Left renal pelvis (tissue), 4 donors: ENCODE measurements around the gene ARHGDIA. TPM values are rescaled to one million over a fixed set of nuclear protein-coding genes. Genes with fewer than 3 reads are reported as not detected.

Experiments used
- DNase-seq, 4 donors: peaks; one replicate each; pipeline ENCODE4 v3.0.0-alpha.2; 2013; ENCODE audit warnings: low read depth in 4 of 4, low spot score in 3 of 4
- polyA plus RNA-seq, 4 donors: library from polyadenylated mRNA; unstranded; fragments of 120-200 nt; gene quantifications; one replicate each; pipeline ENCODE4 v1.2.1, GENCODE V29; 2013; ENCODE audit not compliant: insufficient read length in 4 of 4

ARHGDIA gene
- polyA plus RNA-seq, 4 donors: 165 to 238 (median 183) TPM

DNA sequence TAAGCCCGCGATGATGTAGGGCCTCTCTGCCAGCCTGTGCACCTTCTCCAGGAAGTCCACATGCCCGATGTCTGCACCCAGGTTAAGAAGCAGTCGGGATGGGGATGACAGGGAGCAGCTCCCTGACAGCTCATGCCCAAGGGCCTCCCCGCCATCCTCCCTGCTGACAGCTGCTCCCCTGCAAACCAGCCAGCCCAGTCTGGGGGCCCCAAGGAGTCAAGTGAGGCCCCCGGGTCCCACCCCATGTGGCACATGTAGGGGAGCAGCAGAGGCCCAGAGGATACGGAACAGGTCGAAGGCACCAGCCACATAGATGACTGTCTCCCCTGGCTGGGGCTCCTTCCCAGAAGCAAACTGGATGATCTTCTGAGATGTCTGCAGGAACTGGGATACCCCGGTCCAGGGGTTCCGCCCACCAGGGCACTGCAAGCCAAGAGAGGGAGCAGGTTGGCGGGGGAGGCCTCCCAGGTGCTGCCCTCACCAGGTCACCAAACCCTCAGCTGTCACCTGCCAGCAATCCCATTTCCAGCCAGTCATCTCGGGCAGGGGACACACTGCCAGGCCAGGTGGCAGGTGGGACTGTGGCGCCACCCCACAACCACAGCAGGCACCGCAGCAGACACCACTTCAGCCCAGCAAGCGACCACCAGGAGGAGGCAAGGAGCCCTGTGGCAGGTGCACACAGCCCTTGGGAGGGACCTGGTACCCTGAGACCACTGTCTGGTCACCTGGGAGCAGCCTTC is 35.5 kb upstream of the ARHGDIA start:
- DNase-seq: no peak

DNA sequence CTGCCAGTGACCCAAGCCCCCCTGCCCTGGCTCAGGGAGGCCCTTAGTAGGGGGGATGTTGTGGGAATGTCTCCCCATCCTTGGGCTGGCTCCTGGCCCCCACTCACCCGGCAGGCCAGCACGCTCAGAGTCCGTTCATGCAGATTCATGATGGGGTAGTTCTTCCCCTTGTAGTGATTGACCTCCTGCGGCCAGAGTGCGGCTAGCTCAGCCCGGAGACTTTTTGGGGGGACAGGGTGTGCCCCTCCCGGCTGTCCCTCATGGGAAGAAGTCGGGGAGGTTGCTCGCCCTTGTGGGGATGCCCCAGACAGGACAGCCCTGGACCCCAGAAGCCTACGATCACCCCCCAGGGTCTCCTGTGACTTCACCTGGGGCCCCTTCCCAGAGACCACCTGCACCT is 34.9 kb upstream of the ARHGDIA start:
- no peak for DNase-seq

DNA sequence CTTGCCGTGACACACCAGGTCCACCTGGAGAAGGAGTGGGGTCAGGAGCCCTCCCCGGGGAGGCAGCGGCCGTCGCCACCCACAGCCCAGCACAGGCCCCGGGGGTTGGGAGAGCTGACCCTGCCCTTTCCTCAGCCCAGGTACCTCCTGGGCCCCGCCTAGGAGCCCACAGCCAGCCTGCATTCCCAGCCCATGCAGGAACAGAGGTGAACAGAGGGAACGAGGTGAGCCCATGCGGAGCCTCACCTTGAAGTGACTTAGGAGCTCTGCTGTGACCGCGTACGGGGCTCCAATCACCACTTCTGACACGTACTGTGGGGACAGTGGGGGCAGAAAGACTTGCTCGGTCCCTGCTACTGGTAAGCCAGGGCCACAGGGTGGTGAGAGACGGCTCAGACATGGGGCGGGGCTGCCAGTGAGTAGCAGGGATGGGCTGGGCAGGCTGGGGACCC is 34.3 kb upstream of the ARHGDIA start:
- no peak for DNase-seq

DNA sequence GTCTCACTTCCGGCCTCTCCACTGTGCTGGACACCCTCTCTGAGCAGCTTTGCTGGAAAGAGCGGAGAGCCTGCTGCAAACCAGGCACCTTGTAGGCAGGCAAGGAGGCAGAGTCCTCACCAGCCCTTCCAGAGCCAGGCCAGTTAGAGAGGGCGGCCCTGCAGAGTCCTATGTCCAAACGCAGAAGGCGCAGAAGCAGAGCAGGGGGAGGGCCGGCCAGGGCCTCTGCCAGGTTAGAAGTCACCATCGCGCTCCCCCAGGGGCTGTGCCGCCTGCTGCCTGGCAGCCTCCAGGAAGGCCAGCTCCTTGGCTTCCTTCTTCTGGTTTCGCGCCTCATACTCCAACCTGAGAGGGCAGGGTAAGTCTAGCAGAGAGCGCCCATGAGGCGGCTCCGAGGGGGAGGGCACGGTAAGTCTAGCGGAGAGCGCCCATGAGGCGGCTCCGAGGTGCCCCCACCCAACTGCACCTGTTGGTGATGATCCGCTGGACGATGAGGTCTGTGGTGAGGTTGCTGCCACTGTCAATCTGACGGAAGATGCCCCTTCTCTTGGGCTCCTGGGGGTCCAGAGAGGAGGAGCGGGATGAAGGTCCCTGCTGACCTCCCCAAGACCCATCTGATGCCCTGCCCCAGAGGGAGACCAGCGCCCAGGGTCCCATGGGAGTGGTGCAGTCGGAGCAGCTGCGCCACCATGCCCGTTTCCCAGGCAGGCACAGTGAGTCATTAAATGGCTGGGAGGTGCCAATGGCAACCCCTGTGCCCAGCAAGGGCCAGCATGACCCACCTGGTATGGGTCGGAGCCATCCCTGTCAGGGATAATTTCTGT is 33.7 kb upstream of the ARHGDIA start:
- no peak for DNase-seq

DNA sequence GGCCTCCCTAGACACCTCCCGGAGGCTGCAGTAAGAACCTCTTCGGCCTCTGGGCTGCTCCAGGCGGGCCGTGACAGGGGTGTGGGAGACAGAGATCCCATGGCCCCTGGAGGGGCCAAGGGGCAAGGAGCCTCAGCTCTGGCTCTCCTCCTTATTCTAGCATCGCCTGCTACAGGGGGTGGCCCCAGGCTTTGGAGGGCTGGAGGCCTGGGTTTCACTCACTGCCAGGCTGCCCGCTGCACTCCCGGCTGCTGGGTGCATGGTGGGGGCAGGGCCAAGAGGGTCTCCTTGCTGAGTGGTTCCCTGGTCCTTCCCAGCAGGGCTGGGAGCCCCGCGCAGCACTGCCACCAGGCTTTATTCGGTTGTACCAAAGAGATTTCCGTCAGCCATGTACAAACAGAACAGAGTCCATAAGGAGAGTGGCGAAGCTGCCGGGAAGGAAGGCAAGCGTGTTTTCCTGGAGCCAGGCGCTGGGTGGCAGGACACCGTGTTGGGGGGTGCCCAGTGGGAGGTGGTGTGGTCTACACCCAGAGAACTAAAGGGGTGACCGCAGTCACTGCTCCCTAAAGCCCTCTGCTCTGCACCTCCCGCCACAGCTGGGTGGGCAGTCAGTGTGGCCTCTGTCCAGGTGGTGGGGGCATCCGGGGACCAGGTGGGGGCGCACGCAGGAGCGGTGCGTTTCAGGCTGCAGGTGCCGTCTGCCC is 32.9 kb upstream of the ARHGDIA start:
- no peak for DNase-seq

DNA sequence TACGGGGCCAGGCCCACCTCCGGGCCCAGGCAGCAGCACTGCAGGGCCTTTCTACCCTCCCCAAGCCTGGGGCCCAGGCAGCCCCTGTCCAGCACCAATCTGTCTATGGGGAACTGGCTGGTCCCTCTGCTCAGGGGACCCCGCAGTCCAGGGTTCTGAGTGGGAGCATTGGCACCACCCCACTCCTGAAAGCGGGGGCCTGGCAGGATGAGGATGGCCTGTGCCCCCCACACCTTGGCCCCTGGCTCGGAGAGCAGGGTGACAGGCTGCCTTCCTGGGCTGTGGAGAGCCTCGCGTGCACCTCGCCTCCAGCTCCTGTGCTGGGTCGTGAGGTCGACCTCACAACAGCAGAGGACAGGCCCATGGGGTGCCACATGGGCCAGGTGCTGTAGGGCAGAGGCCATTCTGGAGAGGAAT is 32.3 kb upstream of the ARHGDIA start:
- DNase-seq: no peak

DNA sequence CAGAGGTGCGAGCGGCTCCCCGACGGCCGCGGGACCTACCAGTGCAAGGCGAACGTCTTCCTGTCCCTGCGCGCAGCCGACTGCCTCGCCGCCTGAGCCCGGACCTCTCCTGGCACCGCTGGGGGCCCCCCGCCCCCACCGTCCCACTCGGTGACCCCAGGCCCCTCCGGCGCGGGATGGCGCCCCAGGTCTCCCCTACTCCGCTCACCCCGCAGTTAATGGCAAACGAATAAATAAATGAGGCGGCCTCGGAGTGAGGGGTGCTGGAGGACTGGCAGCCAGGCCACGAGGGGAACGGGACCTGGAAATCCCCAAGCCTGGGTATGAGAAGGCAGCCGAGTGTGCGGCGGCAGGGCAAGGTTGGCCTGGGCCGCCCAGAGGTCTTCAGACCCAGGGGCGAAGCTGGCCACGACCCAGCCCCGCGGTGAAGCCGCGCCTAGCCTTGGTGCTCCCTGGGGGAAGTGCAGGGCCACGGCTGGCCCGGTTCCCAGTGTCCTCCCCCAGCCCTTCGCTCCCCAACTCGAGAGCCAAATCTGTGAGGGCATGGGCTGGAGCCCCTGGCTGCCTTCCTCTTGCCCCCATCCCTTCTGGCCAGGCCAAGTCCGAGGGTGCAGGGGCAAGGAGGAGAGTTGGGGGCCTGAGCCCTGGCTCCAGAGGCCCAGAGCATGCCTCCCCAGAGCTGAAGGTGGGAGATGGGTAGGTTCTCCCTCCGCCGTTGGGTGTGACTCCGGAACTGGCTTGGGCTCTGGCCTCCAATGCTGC is 31.7 kb upstream of the ARHGDIA start:
- DNase-seq: no peak

DNA sequence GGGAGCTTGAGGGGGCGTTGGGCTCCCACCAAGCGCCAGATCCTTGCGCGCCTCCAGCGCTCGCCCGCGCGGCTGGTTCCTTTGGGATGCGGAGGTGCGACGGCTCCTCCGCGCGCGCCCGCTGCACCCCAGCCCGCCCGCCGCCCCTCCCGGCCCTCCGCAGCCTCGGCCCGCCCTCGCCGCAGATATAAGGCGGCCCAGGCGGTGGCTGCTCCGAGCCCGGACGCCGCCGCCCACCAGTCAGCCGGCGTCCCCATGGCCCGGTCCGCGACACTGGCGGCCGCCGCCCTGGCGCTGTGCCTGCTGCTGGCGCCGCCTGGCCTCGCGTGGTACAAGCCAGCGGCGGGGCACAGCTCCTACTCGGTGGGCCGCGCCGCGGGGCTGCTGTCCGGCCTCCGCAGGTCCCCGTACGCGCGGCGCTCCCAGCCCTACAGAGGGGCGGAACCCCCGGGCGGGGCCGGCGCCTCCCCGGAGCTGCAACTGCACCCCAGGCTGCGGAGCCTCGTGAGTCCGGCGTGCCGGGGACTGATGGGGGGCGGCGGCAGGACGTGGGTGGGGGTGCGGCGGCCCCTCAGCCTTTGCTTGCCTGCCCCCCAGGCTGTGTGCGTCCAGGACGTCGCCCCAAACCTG is 31.0 kb upstream of the ARHGDIA start, which contains the start of gene NPB:
Gene NPB (plus strand): TSS at position 216 of the 630 bp plus-strand sequence. CDS start 40 bp downstream, at position 256.
- DNase-seq: no peak

DNA sequence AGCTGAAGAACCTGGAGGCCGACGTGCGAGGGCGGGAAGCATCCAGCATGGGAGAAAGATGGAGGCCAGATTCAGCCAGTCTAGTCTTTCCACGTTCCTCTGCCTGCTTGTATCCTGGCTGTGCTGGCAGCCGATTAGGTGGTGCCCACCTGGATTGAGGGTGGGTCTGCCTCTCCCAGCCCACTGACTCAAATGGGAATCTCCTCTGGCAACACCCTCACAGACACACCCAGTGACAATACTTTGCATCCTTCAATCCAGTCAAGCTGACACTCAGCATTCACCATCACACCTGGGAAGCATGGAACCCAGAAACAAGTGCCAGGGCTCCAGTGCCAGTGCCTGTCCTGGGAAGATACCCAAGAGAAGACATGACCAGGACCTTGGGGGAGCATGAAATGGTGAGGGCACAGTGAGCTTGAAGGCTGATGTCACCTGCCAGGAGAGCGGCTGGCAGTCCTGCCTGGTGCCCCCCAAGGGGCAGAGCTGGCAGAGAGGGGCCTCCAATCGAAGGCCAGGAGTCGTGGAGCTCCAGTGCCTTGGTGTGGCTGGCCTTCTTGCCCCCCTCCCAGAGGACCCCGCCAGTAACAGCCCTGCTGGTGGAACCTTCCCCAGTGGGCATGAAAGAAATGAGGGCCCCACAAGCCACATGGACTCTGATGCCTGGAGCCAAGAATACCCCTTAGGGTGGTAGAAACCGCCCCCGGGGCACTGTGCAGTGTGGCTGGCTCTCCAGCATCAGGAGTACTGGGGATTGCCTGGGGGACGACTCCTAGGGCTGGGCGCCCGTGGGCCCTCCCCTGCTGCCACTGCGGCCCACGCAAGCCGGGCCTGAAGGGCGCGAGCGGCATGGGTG is 30.3 kb upstream of the ARHGDIA start:
- no peak for DNase-seq

DNA sequence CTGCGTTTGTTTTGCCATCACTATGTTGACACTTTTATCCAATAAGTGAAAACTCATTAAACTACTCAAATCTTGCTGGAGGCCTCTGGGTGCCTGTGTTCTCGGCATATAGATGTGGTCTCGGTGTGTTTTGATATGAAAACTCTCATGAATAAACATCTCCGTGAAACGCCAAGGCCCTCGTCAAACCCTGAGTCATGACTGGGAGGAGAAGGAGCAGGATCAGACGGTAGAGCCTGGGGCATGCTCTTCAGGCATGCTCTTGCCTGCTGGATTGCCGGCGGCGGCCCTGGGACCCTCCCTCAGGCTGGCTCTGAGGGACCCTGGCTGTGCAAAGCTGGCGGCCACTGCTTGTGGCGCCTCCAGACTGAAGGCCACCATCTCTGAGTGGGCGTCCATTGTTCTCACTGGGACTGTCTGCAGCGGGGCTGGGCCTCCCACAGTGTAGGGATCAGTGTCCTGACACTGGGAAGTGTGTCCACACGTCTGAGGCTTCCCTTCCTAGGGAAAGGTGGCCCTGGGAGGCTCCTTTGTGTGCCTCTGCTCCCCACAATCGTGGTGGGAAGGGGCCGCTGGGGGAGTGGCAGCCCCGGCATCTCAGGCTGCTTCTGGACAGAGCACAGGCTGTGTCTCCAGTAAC is 29.2 kb upstream of the ARHGDIA start:
- DNase-seq: no peak

DNA sequence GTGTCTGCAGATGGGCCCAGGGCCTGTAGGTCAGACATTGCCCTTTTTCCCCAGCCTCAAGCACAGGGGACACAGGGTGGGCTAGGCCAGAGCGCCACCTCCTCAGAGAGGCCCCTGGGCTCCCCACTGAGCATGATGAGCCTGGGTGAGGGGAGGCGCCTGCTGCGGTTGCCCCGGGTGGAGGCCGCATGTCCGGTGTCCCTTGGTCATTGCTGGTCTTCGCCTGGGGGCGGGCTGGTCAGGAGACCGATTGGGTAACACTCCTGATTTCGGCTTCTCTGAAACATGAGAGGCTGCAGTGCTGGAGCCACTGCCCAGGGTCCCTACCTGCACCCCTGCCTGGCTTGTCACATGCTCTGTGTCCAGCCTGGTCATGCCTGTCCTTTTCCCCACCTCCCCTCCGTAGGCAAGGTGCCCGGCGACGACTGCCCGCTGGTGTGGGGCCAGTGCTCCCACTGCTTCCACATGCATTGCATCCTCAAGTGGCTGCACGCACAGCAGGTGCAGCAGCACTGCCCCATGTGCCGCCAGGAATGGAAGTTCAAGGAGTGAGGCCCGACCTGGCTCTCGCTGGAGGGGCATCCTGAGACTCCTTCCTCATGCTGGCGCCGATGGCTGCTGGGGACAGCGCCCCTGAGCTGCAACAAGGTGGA is 28.5 kb upstream of the ARHGDIA start:
- DNase-seq: no peak

DNA sequence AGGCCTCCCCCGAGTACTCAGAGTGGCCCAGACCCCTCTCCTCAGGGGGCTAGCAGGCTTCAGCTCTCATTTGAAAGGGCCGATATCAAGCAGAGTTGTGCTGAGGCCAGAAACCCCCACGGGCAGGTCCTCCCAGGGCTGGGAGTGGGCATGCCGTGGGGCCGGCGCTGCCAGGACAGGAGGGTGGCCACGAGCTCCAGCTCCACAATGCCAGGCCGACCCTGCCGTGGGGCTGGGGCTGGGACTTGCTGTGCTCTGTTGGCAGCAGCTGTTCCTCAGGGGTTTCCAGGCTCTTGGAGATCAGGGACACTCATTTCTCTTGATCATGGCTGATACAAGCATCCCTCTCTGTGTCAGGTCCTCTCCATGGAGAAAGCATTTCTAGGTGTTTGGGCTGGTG is 27.7 kb upstream of the ARHGDIA start:
- DNase-seq: no peak

DNA sequence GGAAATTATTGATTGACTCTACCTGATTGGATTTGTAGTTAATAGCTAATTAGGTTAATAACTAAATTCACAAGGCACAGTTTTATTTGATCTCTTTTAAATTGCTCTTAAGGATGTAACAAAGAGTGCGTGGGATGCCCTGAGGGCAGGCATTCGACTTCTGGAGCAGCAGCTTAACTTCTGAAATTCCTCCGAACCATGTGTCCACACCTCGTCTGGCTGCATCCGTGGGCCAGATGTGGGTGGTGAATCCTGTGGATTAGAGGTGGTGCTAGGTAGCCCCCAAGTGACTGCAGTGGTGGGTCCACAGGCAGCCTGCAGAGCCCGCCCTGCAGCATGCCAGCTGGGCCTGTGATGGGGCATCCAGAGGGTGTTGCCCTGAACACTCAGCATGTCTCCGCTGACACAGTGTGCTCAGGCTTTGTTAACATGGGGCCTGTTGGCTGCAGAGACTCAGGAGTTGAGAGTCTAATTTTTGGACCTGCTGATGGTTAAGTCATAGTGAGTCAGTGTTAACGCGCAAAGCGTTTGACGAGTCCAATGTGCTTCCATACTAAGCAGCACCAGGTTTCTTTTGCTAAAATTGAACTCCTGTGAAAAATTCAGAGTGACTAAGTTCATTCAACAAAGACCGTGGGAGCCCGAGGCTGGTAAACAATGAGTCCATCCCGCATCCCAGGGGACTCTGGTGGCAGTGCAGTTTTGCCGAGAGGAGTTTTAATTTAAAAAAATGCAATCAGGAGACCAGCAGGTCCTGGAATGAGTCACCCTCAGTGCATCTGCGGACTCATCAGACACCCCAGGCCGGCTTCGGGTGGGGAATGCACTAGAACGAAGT is 27.1 kb upstream of the ARHGDIA start:
- no peak for DNase-seq

DNA sequence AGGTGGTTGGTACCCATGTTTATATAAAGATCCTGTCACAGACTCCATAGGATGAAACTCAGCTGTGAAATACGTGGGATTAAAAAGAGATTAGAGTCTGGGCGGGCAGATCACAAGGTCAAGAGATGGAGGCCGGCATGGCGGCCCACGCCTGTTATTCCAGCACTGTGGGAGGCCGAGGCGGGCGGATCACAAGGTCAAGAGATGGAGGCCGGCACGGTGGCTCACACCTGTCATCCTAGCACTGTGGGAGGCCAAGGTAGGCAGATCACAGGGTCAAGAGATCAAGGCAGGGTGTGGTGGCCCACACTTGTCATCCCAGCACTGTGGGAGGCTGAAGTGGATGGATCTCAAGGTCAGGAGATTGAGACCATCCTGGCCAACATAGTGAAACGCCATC is 24.3 kb upstream of the ARHGDIA start:
- DNase-seq: no peak

DNA sequence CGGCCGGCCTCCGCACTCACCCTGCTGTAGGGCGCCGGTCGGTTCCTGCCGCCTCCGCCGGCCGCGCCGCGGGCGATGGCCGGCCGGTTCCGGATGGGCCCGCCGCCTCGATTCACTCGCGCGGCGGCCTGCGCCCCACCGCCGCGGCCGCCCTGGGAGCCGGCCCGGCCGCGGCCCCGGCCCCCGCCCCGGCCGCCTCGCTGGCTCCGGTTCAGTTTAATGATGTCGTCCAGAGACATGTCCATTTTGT is 20.1 kb upstream of the ARHGDIA start:
- DNase-seq: no peak

DNA sequence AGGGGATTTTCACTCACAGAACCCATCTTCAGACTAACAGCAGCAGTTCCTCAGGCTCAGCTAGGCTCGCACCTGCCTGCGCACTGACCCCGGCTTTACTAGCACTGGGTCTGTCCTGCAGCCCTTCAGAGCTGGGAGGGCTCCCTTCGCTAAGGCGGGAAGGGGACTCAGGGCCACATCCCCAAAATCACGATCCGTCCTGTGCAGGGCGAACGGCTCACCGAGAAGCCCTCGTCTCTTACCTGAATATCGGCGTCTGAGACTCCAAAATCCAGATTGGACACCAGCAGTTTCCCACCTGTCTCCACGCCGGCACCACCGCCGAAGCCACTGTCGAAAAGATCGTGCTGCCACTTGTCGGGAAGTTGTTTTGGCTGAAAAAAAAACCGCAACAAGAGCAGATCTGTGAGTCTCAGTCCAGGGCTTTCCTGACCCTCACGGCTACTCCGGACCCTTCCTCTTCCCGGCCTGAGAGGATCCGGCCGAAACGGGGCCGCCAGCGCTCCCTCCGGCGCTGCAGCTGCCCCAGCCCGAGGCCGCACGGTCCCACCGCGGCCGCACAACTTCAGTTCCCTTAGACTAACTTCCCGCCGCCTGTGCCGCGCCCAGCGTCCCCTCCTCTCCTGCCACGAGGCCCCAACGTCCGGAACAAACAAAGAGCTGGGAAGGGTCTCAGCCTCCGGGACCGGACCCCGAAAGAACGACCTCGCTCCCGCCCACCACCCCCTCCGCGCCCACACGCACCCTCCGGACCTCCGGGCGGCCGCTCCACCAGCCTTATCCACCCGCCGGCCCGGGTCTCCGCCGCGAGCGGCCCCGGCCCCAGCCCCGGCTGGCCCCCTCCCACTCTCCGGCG is 19.5 kb upstream of the ARHGDIA start:
- DNase-seq: no peak

DNA sequence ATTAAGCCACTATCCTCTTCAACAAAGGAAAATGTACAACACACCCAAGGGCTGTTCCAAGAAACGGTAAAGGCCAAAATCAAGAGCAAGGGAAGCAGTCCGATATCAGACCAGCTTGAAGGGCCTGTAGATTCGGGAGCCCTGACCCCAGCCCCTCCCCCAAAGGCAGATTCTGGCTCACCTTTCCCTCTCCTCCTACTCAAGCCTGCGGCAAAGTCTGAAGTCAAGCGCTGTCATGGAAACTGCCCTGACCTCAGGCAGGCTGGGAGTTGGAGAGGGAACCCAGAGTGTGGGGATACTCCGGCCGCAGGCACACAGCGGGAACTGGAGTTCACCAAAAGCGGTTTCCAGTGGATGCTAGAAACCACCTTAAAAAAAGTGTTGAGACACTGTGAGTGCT is 18.5 kb upstream of the ARHGDIA start:
- no peak for DNase-seq
